Measurements from ENCODE around the gene BPIFB3.
"Not testable (repeated sequence)": the region's sequence is repeated elsewhere in the genome, so short reads cannot be mapped to it uniquely, and the experiment has no call there.

BPIFB3 gene

GRCh38 chr20:33028875-33029274, 24.8 kb upstream of the BPIFB3 start:
- DNase-seq (ENCODE audit: low read depth) = no peak

DNA sequence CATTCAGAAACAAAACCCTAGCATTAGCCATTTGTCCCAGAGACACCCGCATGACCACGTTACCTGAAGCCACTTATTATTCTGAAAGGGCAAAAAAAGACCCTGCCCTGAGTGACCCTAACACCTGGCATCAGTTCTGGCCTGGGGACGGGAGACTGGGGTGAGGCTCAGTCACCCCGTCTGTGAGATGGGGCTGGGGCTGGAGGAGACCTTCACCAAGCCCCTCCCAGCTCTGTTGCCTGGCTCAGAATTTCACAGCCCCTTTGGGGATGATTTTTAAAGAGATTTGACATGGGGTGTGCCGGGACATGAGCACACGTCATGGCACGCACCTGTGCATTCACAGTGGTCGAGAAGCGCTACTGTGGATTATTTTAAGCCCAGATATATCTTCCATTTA, 23.6 kb upstream of the BPIFB3 start:
- DNase-seq (ENCODE audit: low read depth) = no peak

- no peak for DNase-seq (ENCODE audit: low read depth)
Measured at GRCh38 chr20:33030569-33030968, 23.1 kb upstream of the BPIFB3 start.

- no peak for DNase-seq (ENCODE audit: low read depth)
Measured at GRCh38 chr20:33031531-33031930, 22.2 kb upstream of the BPIFB3 start, which contains the start of gene BPIFB6. Gene BPIFB6 (plus strand): TSS chr20:33031648. CDS start chr20:33031648, 0 bp downstream.

DNA sequence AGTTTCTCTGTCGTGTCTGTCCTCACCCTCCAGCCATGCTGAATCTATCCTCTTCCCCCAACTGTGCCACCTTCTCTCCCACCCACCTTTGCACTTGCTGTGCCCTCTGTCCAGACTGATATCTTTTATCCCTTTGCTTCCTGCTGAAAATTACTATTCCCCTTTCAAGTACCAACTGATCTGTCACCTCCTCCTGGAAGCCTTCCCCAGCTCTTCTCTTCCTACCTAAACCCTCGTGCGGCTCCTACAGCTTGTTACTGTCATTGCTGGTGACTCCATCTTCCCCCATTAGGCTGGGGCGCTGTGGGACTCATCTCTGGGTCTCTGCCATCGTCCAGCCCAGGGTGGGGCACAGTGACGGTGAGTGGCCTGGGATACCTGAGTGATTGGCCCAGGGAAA, 21.1 kb upstream of the BPIFB3 start:
- no peak for DNase-seq (ENCODE audit: low read depth)

GRCh38 chr20:33033381-33033780, 20.3 kb upstream of the BPIFB3 start:
- no peak for DNase-seq (ENCODE audit: low read depth)

DNA sequence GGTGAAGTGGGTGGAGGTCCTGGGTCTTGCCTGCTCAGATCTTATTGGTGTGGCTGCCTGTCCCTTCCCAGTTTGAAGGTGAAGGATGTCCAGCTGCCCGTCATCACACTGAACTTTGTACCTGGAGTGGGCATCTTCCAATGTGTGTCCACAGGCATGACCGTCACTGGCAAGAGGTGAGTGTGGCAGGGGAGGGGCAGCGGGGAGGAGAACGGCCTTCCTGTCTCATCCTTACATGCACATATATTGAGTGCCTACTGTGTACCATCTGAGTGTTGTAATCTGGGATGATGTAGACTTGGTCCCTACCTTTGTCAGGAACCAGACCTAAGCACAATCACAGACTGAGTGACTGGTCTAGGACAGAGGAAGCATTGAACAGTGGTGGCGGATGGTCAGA, 19.6 kb upstream of the BPIFB3 start:
- DNase-seq (ENCODE audit: low read depth) = no peak

GRCh38 chr20:33034901-33035492, 18.7 kb upstream of the BPIFB3 start:
- DNase-seq (ENCODE audit: low read depth) = no peak

DNA sequence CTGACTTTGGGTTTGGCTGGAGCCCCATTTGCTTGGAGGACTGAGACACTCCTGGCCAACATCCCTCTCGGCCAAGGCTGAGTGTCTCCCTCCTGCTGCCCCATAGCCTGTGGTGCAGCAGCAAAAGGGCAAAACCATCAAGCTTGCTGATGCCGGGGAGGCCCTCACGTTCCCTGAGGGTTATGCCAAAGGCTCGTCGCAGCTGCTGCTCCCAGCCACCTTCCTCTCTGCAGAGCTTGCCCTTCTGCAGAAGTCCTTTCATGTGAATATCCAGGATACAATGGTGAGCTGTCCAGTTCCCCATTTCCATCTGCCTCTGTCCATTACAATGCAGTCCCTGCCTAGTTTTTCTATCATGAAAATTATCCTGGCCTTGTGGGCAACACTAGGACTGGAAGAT, 16.2 kb upstream of the BPIFB3 start:
- DNase-seq (ENCODE audit: low read depth) = no peak

DNA sequence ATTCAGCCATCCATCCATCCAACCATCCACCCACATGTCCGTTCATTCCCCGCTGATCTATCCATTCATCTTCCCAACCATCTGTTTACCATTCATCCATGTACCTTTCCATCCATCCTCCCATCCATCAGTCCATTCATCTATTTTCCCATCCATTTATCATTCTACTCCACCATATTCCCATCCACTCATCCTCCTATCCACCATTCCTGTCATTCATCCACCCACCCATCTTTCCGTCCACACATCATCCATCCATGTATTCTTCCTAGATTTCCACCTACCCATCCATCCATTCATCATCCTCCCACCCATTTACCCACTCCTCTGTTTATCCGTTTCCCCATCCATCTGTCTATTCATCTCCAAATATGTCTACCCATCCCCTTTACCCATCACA, 15.5 kb upstream of the BPIFB3 start:
- no peak for DNase-seq (ENCODE audit: low read depth)

- DNase-seq (ENCODE audit: low read depth) = no peak
Measured at GRCh38 chr20:33042430-33042829, 11.3 kb upstream of the BPIFB3 start.

GRCh38 chr20:33042983-33043730, 10.5 kb upstream of the BPIFB3 start:
- DNase-seq (ENCODE audit: low read depth) = no peak

- DNase-seq (ENCODE audit: low read depth) = no peak
Measured at GRCh38 chr20:33043731-33044181, 9.9 kb upstream of the BPIFB3 start.

DNA sequence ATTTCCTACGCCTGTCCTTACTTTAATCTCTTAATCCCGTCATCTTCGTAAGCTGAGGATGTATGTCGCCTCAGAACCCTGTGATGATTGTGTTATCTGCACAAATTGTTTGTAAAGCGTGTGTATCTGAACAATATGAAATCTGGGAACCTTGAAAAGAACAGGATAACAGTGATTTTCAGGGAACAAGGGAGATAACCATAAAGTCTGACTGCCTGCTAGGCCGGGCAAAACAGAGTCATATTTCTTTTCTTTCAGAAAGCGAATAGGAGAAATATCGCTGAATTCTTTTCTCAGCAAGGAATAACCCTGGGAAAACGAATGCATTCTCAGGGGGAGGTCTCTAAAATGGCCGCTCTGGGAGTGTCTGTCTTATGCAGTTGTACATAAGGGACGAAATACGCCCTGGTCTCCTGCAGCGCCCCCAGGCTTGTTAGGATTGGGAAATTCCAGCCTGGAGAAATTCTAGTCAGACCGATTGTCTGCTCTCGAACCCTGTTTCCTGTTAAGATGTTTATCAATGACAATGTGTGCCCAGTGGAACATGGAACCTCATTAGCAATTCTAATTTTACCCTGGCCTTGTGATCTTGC, 8.5 kb upstream of the BPIFB3 start:
- not testable (repeated sequence) for DNase-seq (ENCODE audit: low read depth)

GRCh38 chr20:33046412-33046811, 7.3 kb upstream of the BPIFB3 start:
- DNase-seq (ENCODE audit: low read depth) = no peak

DNA sequence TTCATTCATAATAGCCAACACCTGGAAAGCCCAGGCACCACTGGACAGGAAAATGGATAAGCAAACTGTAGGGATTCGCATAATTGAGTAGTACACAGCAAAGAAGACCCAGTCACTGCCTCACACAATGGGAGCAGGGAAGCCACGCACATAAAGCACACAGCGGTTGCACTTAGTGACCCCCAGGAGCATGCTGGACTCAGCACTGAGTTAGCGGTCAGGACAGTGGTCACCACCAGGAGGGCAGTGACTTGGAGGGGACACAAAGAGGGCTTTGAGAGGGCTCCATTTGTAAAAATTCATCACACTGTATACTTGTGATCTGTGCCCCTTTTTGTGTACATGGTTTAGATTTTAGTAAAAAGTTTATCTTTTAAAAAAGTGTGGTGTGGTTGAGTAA, 2.4 kb upstream of the BPIFB3 start:
- DNase-seq (ENCODE audit: low read depth) = no peak

DNA sequence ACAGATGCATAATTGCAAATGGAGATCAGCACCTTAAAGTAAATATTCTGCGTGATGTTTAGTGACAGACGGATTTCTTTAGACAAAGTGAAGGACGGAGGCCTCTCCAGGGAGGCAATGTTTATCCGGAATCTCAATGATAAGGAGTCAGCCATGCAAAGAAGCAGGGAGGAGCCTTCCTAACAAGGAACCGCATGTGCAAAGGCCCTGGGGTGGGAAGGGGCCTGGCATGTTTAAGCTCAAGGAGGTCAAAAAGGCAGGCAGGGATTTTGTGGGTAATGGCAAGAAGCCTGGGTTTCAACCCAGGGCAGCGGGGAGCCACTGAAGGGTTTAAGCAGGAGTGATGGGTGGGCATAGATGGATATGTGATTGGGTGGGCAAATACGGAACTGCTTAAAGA, 678 bp downstream of the BPIFB3 start:
- no peak for DNase-seq (ENCODE audit: low read depth)

- no peak for DNase-seq (ENCODE audit: low read depth)
Measured at GRCh38 chr20:33054791-33055190, 1.1 kb downstream of the BPIFB3 start.

GRCh38 chr20:33059136-33059535, 5.4 kb downstream of the BPIFB3 start:
- no peak for DNase-seq (ENCODE audit: low read depth)

DNA sequence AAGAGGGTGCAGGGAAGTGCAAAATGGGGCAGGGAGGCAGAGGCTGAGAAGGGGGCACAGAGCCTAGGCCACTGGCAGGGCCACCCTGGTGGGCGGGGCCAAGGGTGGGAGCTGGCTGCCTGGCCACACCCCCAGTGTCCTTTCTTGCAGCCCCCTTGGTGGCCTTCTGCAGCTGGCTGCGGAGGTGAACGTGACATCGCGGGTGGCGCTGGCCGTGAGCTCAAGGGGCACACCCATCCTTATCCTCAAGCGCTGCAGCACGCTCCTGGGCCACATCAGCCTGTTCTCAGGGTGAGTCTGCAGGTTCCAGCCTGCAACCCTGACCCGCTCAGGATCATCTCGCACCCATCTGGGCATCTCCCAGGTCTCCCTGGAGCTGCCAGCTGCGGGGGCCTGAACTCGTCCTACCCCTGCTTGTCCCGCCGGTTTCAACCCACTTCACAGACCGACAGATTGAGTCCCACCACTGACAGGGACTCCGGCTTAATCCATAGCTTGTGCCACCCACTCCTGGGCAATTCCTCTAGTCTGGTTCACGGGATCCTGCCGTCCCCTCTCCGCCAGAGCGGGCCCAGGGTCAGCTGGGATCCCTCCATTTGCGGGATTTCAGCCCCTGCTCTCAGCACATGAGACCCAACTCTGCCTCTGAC, 6.2 kb downstream of the BPIFB3 start:
- no peak for DNase-seq (ENCODE audit: low read depth)

GRCh38 chr20:33061658-33062028, 7.9 kb downstream of the BPIFB3 start:
- DNase-seq (ENCODE audit: low read depth) = no peak

GRCh38 chr20:33062105-33062824, 8.6 kb downstream of the BPIFB3 start:
- DNase-seq (ENCODE audit: low read depth) = no peak

Data from stimulated activated CD8-positive, alpha-beta memory T cell treated with anti-CD3 and anti-CD28 coated beads, Interleukin-4, amount 100 ng/mL, for 24 hours (primary cell).